ENCODE results near the gene WNT9A.
"Not testable (repeated sequence)": the region's sequence is repeated elsewhere in the genome, so short reads cannot be mapped to it uniquely, and the experiment has no call there.

Gene WNT9A, protein sequence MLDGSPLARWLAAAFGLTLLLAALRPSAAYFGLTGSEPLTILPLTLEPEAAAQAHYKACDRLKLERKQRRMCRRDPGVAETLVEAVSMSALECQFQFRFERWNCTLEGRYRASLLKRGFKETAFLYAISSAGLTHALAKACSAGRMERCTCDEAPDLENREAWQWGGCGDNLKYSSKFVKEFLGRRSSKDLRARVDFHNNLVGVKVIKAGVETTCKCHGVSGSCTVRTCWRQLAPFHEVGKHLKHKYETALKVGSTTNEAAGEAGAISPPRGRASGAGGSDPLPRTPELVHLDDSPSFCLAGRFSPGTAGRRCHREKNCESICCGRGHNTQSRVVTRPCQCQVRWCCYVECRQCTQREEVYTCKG

DNA sequence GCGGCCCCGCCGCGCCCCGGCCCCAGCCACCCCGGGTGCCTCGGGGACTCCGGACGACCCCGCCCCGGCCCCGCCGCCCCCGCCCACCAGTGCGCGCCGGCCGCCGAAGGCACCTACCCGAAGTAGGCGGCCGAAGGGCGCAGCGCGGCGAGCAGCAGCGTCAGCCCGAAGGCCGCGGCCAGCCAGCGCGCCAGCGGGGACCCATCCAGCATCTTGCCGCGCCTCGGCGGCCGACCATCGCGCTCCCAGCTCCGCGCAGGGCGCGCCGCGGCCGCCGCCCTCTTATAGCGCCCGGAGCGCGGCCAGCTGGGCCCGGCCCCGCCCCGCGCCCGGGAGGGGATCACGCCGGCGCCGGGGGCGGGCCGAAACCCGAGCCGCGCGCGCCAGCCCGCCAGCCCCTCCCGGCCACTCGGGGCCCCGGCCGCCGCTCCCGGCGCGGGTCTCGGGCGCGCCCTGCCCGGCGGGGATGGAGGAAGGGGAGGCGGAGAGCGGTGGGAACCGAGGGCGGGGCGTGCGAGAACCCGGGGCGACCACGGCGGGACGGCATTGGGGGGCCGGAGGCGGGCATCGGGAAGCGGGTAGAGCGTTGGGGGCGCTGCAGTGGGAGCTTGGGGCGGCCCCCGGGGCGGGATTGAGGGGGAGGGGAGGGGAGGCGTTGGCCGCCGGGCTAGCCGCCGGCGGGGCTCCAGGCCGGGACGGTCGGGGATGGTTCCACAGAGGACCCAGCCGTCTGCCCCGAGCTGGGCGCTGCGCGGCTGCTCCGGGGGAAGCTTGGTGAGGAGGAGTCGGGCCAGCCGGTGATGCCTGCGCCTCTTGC is at the start of gene WNT9A:
Gene WNT9A (minus strand): TSS at position 257 of the 817 bp plus-strand sequence. CDS start 45 bp downstream, at position 212.
- no peak for FAIRE-seq

DNA sequence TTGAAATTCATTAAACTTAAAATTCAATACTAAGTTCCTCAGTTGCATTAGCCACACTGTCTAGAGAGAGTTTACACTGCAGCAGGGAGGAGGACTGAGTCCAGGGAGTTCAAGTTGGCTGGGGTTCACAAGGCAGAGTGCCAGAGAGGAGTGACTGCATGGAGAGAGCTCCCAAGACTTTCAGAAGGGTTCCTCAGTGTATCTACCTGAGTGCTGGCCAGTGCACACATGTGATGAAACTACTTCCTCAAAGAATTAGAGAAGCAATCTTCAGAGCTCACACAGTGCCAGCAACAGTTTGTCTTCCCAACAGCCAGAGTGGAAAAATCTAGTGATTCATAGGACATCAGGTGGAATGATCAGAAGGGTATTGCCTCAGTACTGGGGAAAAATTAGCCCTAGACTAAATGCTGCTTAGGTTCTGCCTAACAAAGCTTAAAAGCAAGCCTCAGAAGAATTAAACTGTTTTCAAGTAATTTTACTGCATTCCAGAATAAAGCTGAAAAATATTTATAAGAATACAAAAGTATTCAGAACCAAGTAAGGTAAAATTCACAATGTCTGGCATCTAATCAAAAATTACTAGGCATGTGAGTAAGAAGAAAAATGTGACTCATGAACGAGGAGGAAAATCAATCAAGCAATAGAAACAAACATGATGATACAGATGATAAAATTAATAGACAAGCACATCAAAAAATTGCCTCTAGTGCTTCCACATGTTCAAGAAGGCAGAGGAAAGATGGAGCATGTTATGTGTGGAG is 48.6 kb upstream of the WNT9A start:
- no peak for DNase-seq (ENCODE audit: extremely low spot score, insufficient read length, low read depth)

More for the DNA sequence above, at the start of gene WNT9A:
- DNase-seq (ENCODE audit: extremely low spot score, insufficient read length, low read depth), result no peak

DNA sequence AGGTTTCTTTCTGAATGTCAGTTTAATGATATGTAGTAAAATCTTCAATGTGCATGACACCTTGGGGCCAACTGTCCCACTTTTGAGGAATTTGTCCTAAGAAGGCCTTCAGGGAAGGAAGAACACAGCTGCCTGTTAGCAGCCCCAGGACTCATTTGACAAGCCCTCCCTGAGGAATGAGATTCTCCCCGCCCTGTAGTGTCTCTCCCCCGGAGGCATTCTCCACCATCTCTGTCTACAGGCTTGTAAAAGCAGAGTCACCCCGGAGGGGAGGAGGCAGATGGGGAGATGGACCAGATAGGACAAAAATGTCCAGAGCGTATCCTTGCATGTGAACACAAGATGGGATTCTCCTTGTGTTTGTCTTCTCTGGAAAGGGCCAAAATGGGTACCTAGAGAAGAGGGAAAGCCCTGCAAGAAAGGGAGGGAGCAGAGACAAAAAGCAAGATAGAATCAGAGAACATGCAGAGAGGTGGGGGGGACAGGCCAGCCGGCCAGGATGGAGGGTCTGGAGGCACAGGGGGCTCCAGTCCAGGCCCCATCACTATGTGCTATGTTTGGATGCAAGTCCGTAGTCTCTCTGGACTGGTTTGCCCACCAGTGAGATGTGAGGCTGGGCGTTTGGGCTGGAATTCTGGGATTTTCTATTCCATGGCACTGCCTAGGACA is 47.0 kb upstream of the WNT9A start:
- FAIRE-seq (no peak), DNase-seq (ENCODE audit: extremely low spot score, insufficient read length, low read depth) (no peak)

More for the DNA sequence above, 48.6 kb upstream of the WNT9A start:
- FAIRE-seq, result no peak

DNA sequence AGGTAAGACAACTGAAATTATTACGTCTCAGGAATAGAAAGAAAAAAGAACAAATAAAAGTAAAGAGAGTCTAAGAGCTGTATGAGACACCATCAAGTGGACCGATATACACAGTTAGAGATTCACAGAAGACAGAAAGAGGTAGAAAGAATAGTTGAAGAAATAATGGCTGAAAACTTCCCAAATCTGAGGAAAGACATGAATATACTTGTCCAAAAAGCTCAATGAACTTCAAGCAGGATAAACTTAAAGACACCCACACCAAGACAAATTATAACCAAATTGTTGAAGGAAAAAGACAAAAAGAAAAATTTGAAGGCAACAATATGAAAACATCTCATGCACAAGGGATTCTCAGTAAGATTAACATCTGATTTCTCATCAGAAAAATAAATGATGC is 39.4 kb upstream of the WNT9A start:
- FAIRE-seq (no peak), DNase-seq (ENCODE audit: extremely low spot score, insufficient read length, low read depth) (no peak)

DNA sequence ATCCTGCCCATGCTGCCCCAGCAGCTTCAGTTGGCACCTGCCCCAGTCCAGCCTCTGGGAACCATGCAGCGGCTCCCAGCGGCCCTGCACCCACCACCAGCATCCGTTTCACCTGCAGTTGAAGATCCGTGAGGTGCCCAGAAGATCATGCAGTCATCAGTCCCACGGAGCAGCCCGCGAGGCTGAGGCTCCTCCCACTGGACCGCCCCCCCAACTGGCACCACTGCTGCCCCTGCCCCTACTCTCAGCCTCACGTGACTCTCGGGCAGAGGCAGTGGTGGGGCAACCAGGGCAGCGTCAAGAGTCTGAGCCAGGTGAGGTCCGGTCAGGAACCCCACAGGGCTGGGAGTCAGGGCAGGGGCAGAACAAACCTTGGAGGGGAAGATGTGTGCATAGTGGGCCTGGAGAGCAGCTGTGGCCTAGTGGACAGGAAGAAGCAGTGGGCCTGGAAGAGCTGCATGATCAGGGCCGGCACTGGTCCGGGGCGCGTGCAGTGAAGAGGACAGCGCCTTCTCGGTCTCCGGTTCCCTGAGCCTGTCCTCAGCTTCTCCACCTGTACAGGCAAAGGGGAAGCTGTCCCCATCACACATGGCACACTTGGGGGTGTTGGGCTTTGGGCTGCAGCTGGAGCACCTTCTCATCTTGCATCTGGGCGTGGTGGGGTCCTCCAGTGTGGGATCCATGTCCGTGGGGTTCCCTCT is 28.0 kb upstream of the WNT9A start:
- not testable (repeated sequence) for DNase-seq (ENCODE audit: extremely low spot score, insufficient read length, low read depth); FAIRE-seq

DNA sequence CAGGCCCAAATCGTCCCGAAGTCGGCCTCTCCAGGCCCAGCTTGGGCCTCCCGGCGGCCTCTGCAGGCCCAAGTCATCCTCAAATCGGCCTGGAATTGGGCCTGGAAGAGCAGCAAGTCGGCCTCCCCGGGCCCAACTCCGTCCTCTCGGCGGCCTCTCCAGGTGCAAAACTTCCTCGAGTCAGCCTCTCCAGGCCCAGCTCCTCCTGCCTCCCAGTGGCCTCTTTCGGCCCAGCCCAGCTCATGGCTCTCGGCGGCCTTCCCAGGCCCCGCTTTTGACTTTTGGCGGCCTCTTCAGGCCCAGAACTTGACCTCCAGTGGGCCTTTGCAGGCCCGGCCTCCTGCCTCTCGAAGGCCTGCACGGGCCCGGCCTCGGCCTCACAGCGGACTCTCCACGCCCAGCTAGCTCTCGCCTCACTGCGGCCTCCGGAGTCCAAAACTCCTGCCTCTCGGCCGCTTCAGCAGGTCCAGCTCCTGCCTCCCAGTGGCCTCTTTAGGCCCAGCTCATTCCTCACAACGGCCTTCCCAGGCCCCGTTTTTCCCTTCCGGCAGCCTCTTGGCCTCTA is 26.1 kb upstream of the WNT9A start:
- FAIRE-seq; DNase-seq (ENCODE audit: extremely low spot score, insufficient read length, low read depth): not testable (repeated sequence)

DNA sequence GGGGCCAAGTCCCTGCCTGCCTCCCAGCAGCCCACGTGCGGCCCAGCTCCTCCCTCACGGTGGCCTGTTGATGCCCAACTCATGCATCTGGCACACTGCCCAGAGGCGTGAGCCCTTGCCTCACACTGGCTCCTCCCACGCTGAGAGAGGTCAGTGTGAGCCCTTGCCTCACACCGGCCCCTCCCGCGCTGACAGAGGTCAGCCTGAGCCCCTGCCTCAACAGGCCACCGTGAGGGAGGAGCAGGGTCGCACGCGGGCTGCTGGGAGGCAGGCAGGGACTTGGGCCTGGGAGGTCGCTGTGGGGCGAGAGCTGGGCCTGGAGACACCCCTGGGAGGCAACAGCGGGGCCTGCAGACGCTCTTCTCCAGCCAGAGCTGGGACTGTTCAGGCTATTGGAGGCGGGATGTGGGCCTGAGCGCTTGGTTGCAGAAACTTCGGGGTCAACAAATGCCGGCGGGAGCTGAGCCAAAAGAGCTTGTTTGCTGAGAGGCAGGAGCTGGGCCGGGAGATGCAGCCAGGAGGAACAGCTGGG is 25.2 kb upstream of the WNT9A start:
- DNase-seq (ENCODE audit: extremely low spot score, insufficient read length, low read depth); FAIRE-seq: not testable (repeated sequence)

DNA sequence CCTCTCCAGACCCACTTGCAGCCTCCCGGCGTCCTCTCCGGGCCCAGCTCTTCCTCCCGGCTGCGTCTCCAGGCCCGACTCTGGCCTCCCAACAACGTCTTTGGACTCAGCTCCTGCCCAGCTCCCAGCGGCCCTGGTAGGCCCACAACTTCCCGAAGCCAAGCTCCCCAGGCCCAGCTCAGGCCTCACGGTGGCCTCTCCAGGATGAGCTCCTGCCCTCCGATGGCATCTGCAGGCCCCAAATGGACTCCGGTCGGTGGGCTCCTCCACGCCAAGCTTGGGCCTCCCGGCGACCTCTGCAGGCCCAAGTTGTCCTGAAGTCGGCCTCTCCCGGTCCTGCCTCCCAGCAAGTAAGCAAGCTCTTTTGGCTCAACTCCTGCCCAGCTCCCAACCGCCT is 24.5 kb upstream of the WNT9A start:
- not testable (repeated sequence) for DNase-seq (ENCODE audit: extremely low spot score, insufficient read length, low read depth); FAIRE-seq

DNA sequence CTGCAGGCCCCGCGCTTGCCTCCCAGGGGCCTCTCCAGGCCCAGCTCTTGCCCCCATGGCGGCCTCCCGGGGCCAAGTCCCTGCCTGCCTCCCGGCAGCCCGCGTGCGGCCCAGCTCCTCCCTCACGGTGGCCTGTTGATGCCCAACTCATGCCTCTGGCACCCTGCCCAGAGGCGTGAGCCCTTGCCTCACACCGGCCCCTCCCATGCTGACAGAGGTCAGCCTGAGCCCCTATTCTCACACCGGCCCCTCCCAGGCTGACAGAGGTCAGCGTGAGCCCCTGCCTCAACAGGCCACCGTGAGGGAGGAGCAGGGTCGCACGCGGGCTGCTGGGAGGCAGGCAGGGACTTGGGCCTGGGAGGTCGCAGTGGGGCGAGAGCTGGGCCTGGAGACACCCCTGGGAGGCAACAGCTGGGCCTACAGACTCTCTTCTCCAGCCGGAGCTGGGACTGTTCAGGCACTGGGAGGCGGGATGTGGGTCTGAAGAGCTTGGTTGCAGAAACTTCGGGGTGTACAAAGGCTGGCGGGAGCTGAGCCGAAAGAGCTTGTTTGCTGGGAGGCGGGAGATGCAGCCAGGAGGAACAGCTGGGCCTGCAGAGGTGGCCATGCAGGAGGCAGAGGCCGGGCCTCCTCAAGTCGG is 24.0 kb upstream of the WNT9A start:
- DNase-seq (ENCODE audit: extremely low spot score, insufficient read length, low read depth); FAIRE-seq: not testable (repeated sequence)

DNA sequence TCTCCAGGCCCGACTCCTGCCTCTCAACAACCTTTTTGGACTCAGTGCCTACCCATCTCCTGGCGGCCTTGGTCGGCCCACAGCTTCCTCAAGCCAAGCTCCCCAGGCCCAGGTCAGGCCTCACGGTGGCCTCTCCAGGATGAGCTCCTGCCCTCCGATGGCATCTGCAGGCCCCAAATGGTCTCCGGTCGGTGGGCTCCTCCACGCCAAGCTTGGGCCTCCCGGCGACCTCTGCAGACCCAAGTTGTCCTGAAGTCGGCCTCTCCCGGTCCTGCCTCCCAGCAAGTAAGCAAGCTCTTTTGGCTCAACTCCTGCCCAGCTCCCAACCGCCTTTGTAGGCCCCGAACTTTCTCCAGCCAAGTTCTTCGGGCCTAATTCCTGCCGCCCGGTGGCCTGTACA is 23.5 kb upstream of the WNT9A start:
- not testable (repeated sequence) for DNase-seq (ENCODE audit: extremely low spot score, insufficient read length, low read depth); FAIRE-seq

DNA sequence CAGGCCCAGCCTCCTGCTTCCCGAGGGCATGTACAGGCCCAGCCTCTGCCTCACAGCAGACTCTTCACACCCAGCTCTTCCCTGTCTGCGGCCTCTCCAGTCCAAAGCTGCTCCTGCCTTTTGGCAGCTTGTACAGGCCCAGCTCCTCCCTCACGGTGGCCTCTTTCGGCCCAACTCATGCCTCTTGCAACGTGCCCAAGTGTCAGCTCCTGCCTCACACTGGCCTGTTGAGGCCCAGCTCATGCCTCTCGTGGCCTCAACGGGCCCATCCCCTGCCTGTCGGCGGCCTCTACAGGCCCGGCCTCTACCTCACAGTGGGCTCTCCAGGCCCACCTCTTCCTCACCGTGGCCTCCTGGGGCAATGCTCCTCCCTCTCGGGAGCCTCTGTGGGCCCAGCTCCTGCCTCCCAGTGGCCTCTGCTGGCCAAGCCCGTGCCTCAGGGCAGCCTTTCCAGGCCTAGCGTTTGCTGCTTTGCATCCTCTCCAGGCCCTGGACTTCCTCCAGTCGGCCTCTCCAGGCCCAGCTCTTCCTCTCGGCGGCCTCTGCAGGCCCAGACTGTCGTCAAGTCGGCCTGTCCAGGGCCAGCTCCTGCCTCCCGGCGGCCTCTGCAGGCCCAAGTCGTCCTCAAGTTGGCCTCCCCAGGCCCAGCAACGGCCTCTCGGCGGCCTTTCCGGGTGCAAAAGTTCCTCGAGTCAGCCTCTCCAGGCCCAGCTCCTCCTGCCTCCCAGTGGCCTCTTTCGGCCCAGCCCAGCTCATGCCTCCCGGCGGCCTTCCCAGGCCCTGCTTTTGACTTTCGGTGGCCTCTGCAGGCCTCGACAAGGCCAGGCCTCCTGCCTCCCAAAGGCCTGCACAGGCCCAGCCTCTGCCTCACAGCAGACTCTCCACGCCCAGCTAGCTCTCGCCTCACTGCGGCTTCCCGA is 22.6 kb upstream of the WNT9A start:
- DNase-seq (ENCODE audit: extremely low spot score, insufficient read length, low read depth); FAIRE-seq: not testable (repeated sequence)

DNA sequence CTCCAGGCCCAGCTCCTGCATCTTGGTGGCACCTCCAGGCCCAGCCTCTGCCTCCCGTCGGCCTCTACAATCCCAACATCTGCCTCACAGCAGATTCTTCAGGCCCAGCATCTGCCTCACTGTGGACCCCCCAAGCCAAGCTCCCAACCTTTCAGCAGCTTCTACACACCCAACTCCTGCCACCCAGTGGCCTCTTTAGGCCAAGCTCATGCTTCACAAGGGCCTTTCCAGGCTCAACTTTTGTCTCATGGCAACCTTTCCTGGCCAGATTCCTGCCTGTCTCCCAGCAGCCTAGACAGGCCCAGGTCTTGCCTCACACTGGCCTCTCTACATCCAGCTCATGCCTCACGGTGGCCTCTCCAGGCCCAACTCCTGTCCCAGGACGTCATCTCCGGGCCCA is 20.1 kb upstream of the WNT9A start:
- not testable (repeated sequence) for FAIRE-seq; DNase-seq (ENCODE audit: extremely low spot score, insufficient read length, low read depth)

DNA sequence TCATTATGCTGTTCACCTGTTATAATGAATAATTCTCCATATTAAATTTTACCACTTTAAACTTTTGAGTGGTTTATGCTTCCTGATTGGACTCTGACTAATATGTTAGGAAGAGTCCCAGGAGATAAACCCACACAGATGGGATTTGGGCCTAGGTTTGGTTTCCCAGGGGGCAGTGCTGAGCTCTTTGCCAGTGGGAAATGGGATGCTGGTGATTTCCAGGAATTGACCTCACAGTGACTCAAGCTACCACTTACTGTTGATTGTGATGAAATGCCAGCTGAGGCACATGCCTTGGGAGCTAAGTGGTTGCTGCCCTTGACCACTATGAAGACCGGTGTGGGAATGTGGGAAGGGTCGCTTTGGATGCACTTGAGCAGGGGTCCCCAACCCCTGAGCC is 19.0 kb upstream of the WNT9A start:
- FAIRE-seq; DNase-seq (ENCODE audit: extremely low spot score, insufficient read length, low read depth): not testable (repeated sequence)

DNA sequence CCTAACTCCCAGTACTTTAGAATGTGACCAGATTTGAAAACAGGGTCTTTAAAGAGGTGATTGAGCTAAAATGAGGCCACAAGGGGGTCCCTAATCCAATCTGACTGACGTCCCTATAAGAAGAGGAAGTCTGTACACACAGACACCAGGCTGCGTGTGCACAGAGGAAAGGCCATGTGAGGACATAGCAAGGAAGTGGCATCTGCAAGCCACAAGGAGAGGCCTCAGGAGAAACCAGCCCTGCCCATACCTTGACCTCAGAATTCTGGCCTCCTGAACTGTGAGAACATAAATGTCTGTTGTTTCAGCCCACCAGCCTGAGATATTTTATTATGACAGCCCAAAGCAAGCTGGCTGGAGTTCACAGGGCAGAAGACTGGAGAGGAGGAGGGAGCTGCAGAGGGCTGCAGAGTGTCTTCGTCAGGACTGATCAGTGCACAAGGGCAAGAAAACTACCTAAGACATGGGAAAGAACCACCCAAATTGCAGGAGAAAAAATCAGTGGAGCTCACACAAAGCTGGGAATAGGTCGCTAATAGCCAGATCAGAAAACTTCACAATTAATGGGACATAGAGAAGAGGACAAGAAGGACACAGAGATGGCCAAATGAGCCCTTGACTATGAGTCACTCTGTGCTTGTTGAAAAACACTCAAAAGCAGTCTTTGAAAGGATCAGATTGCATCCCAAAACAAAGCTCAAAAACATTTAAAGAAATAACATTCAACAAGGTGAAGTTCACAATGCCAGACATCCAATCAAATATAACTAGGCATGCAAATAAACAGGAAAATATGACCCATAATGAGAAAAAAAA is 14.1 kb upstream of the WNT9A start:
- no peak for FAIRE-seq
- DNase-seq (ENCODE audit: extremely low spot score, insufficient read length, low read depth), result no peak

DNA sequence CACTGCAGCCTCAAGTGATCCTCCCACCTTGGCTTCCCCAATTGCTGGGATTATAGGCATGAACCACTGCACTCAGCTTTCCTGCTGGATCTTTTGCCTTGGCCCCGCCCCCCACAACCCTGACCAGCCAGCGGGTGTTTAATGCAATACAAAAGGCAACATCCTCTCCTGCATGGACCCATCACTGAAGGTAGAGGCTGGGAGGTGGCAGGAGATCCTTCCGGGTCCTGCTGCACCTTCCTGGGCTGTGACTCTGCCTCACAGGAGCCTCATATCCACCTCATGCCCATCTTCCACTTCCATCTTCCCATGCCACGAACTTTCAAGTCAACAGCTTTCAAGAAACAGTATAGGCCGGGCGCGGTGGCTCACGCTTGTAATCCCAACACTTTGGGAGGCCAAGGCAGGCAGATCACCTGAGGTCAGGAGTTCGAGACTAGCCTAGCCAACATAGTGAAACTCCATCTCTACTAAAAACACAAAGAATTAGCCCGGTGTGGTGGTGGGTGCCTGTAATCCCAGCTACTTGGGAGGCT is 11.7 kb upstream of the WNT9A start:
- no peak for FAIRE-seq

More for the DNA sequence above, 11.7 kb upstream of the WNT9A start:
- no peak for DNase-seq (ENCODE audit: extremely low spot score, insufficient read length, low read depth)

Data from GM18507 (cell line).